Measurements from ENCODE around the gene PLCB4. TPM values are rescaled to one million over a fixed set of nuclear protein-coding genes. Genes with fewer than 3 reads are reported as not detected.

Gene PLCB4
- total and polyA plus RNA-seq, 2 donors (not counting 1 experiment from before 2014, with no cell fraction given) = 7.3 to 13.7 TPM

DNA sequence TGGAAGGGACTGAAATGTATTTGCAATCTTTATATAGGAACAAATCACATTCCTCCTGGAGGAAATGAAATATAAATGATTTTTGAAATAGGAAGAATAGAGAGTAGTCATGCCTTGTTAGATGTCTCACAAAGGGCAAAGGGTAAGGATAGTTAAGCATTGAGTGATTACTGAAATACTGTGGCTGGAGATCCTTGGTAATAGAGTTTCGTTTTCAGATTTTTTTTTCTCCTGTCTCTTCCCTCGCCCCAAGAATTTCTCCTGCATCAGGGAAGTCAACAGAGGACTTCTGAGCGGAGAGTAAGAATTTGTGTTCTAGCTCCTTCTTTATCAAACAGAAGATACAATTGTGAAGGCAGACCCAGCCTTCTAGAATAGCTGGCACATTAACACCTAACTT, 79.4 kb downstream of the PLCB4 start:
- no peak for DNase-seq (ENCODE audit: low read depth in 2 of 2)
- no peak overlapping the region for H3K27ac ChIP-seq (ENCODE audit: insufficient read depth, low read length)
- H3K4me2 ChIP-seq (ENCODE audit: extremely low read depth, insufficient read depth, low read length) = no peak overlapping the region
- no peak overlapping the region for H3K9ac ChIP-seq (ENCODE audit: insufficient read depth, low read length)
- no peaks in the 10 kb centered on the region for H3K27me3 ChIP-seq (ENCODE audit: control insufficient read depth, insufficient read depth, low read length)
- H2AFZ ChIP-seq (ENCODE audit: low read length) = no peak overlapping the region
- H3K4me1 ChIP-seq (ENCODE audit: control insufficient read depth, extremely low read depth, insufficient read depth, low read length) = peaks cover 6% of the 10 kb centered on the region
- H4K20me1 ChIP-seq (ENCODE audit: control insufficient read depth, extremely low read depth, insufficient read depth, low read length) = no peaks in the 10 kb centered on the region
- H3K79me2 ChIP-seq (ENCODE audit: control insufficient read depth, insufficient read depth, low read length) = no peaks in the 10 kb centered on the region
- H3K36me3 ChIP-seq (ENCODE audit: control insufficient read depth, insufficient read depth, low read length) = no peaks in the 10 kb centered on the region
- no peak for TF ChIP-seq EZH2 (IDR thresholded peaks at IDR 0.05; ENCODE audit: low read length, missing control alignments)
- TF ChIP-seq, protein P1, sequence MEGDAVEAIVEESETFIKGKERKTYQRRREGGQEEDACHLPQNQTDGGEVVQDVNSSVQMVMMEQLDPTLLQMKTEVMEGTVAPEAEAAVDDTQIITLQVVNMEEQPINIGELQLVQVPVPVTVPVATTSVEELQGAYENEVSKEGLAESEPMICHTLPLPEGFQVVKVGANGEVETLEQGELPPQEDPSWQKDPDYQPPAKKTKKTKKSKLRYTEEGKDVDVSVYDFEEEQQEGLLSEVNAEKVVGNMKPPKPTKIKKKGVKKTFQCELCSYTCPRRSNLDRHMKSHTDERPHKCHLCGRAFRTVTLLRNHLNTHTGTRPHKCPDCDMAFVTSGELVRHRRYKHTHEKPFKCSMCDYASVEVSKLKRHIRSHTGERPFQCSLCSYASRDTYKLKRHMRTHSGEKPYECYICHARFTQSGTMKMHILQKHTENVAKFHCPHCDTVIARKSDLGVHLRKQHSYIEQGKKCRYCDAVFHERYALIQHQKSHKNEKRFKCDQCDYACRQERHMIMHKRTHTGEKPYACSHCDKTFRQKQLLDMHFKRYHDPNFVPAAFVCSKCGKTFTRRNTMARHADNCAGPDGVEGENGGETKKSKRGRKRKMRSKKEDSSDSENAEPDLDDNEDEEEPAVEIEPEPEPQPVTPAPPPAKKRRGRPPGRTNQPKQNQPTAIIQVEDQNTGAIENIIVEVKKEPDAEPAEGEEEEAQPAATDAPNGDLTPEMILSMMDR (conservative IDR thresholded peaks at IDR 0.05 in 1 of 2, IDR thresholded peaks at IDR 0.05 in 1 of 2; ENCODE audit: low read depth in 1 of 2, low read length in 2 of 2) = no peak
- no peaks in the 10 kb centered on the region for H3K9me3 ChIP-seq (ENCODE audit: control insufficient read depth, insufficient read depth, low read depth, low read length)
- no peak overlapping the region for H3K4me3 ChIP-seq (replicated peaks in 1 of 4; ENCODE audit: control extremely low read depth in 1 of 4, insufficient read depth in 1 of 4, low read depth in 3 of 4, low read length in 4 of 4)

DNA sequence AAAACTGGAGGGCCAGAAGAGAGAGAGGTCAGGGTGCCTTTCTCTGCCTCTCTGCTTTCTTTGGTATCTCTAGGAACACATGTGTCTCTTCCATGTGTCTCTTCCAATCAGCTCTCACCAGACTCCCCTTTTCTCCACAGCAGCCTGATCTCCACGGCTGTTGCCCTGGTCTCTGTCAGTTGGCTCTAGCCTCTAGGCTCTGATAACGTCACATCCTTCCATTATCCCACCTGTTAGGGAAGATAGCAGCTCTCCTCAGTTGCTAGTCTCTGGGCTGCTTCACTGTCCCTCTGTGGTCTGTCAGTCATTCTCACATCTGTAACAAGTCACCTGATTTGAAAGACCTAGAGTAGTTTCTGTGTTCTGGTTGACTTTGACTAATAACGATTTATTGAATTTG, 80.2 kb downstream of the PLCB4 start:
- Histone ChIP-seq H3K9ac (ENCODE audit: insufficient read depth, low read length) (no peak overlapping the region), H3K79me2 (ENCODE audit: control insufficient read depth, insufficient read depth, low read length) (no peaks in the 10 kb centered on the region), H2AFZ (ENCODE audit: low read length) (no peak overlapping the region), H3K4me3 (replicated peaks in 1 of 4; ENCODE audit: control extremely low read depth in 1 of 4, insufficient read depth in 1 of 4, low read depth in 3 of 4, low read length in 4 of 4) (no peak overlapping the region), H3K4me1 (ENCODE audit: control insufficient read depth, extremely low read depth, insufficient read depth, low read length) (peaks cover 6% of the 10 kb centered on the region), H3K4me2 (ENCODE audit: extremely low read depth, insufficient read depth, low read length) (no peak overlapping the region), H3K27ac (ENCODE audit: insufficient read depth, low read length) (no peak overlapping the region), H3K9me3 (ENCODE audit: control insufficient read depth, insufficient read depth, low read depth, low read length) (no peaks in the 10 kb centered on the region), H4K20me1 (ENCODE audit: control insufficient read depth, extremely low read depth, insufficient read depth, low read length) (no peaks in the 10 kb centered on the region), H3K27me3 (ENCODE audit: control insufficient read depth, insufficient read depth, low read length) (no peaks in the 10 kb centered on the region), H3K36me3 (ENCODE audit: control insufficient read depth, insufficient read depth, low read length) (no peaks in the 10 kb centered on the region)
- DNase-seq (ENCODE audit: low read depth in 2 of 2) = no peak
- TF ChIP-seq EZH2 (IDR thresholded peaks at IDR 0.05; ENCODE audit: low read length, missing control alignments) = no peak
- TF ChIP-seq, protein P1 (conservative IDR thresholded peaks at IDR 0.05 in 1 of 2, IDR thresholded peaks at IDR 0.05 in 1 of 2; ENCODE audit: low read depth in 1 of 2, low read length in 2 of 2) = no peak

DNA sequence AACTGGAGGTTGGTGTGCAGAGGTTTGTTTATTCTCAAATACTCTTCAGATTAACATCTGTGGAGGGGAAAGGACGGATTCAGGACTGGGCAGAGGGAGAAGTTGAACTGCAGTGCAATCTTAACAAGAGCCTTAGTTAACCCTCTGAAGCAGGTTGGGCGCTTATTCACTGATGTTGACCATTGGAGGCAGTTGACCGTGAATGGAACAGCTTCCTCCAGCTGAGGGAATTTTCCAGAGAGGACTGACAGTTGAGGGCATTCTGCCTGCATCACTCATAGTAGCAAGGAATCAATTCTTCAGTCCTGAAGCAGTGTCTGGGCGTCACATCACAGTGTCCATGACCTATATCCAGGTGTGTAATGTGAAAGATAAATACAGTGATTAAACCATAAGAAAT, 80.9 kb downstream of the PLCB4 start:
- H3K9ac ChIP-seq (ENCODE audit: insufficient read depth, low read length) = no peak overlapping the region
- no peak overlapping the region for H3K4me3 ChIP-seq (replicated peaks in 1 of 4; ENCODE audit: control extremely low read depth in 1 of 4, insufficient read depth in 1 of 4, low read depth in 3 of 4, low read length in 4 of 4)
- H4K20me1 ChIP-seq (ENCODE audit: control insufficient read depth, extremely low read depth, insufficient read depth, low read length) = no peaks in the 10 kb centered on the region
- no peaks in the 10 kb centered on the region for H3K9me3 ChIP-seq (ENCODE audit: control insufficient read depth, insufficient read depth, low read depth, low read length)
- no peak for DNase-seq (ENCODE audit: low read depth in 2 of 2)
- H2AFZ ChIP-seq (ENCODE audit: low read length) = no peak overlapping the region
- TF ChIP-seq, protein P1 (conservative IDR thresholded peaks at IDR 0.05 in 1 of 2, IDR thresholded peaks at IDR 0.05 in 1 of 2; ENCODE audit: low read depth in 1 of 2, low read length in 2 of 2) = no peak
- TF ChIP-seq EZH2 (IDR thresholded peaks at IDR 0.05; ENCODE audit: low read length, missing control alignments) = no peak
- H3K79me2 ChIP-seq (ENCODE audit: control insufficient read depth, insufficient read depth, low read length) = no peaks in the 10 kb centered on the region
- no peaks in the 10 kb centered on the region for H3K27me3 ChIP-seq (ENCODE audit: control insufficient read depth, insufficient read depth, low read length)
- H3K27ac ChIP-seq (ENCODE audit: insufficient read depth, low read length) = no peak overlapping the region
- H3K4me1 ChIP-seq (ENCODE audit: control insufficient read depth, extremely low read depth, insufficient read depth, low read length) = peaks cover 6% of the 10 kb centered on the region
- no peak overlapping the region for H3K4me2 ChIP-seq (ENCODE audit: extremely low read depth, insufficient read depth, low read length)
- H3K36me3 ChIP-seq (ENCODE audit: control insufficient read depth, insufficient read depth, low read length) = no peaks in the 10 kb centered on the region

Measured in fibroblast of lung (primary cell).